ENCODE measurements around the gene RNF31. TPM values are rescaled to one million over a fixed set of nuclear protein-coding genes. Genes with fewer than 3 reads are reported as not detected.
A peak's percentile ranks its signal among the peaks of the same experiment; 100 is the strongest.

Gene RNF31
- total RNA-seq, 4 donors from 2014 or later = 21.7 to 33.3 (median 26.8) TPM

DNA sequence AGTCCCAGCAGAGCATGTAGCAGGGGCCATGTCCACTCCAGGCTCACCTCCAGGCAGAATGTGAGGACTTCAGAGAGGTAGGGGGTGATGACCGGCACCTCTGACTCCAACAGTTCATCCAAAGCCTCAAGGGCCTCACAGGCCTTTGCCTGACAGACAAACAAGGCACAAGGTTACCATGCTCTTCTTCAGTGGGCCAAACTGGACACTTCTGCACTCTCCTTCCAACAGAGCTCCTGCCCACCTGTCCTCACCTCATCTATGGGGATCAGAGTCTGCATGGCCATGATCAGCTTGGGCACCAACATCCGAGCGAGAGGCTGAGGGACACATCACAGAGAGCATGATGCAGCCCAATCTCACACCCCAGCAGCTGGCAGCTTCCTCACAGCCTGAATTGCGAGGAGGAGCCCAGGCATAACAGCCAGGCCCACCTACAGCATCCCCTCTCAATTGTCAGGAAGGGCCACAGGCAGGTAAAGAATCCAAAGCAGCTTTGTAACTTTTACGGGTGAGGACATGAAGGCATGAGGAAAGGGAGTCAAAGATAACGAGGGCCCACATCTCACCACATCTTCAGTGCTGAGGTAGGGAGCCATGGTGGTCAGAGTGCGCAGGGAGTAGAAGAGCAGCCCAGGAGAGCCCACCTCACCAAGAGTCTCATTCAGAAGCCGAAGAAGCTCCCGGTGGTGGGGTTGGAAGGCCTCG, 39.7 kb downstream of the RNF31 start:
- no peak overlapping the region for H3K4me3 ChIP-seq
- no peaks in the 10 kb centered on the region for H3K27me3 ChIP-seq
- H3K9me3 ChIP-seq = no peaks in the 10 kb centered on the region
- TF ChIP-seq EP300 (IDR thresholded peaks at IDR 0.05) (no peak), POLR2A (IDR thresholded peaks at IDR 0.05; ENCODE audit: low read depth) (no peak), POLR2AphosphoS5 (IDR thresholded peaks at IDR 0.05) (no peak)
- TF ChIP-seq, protein P1, sequence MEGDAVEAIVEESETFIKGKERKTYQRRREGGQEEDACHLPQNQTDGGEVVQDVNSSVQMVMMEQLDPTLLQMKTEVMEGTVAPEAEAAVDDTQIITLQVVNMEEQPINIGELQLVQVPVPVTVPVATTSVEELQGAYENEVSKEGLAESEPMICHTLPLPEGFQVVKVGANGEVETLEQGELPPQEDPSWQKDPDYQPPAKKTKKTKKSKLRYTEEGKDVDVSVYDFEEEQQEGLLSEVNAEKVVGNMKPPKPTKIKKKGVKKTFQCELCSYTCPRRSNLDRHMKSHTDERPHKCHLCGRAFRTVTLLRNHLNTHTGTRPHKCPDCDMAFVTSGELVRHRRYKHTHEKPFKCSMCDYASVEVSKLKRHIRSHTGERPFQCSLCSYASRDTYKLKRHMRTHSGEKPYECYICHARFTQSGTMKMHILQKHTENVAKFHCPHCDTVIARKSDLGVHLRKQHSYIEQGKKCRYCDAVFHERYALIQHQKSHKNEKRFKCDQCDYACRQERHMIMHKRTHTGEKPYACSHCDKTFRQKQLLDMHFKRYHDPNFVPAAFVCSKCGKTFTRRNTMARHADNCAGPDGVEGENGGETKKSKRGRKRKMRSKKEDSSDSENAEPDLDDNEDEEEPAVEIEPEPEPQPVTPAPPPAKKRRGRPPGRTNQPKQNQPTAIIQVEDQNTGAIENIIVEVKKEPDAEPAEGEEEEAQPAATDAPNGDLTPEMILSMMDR (IDR thresholded peaks at IDR 0.05) = no peak
- no peak overlapping the region for H3K27ac ChIP-seq (replicated peaks in 1 of 4)
- WGBS = 93% methylated on average over 10 of the region's 10 CpGs
- intact Hi-C loops (cut with DNase I) = no loop called here
- DNase-seq (ENCODE audit: extremely low spot score) = no peak
- H3K36me3 ChIP-seq = peaks cover 50 to 77% (median 69%) of the 10 kb centered on the region in 4 donors
- H3K4me1 ChIP-seq = peaks cover 17 to 31% (median 27%) of the 10 kb centered on the region in 4 donors

DNA sequence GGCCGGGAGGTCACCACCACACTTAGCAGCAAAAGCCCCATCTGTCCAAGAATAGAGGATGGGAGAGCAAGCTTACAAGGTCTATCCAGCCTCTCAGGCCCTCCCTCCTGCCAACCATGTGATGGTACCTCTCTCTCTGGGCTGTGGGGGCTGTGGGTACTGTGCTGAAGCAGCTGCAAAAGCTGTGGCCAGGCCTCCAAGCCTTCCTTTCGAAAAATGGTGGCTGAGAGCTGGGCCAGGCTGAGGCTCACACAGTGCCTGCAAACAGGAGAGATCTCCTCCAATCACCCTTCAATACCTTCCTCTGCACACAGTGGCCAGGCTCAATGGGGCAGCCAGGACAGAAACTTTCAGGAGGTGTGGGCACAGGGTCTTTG, 40.2 kb downstream of the RNF31 start:
- DNase-seq (ENCODE audit: extremely low spot score) = no peak
- H3K27ac ChIP-seq (replicated peaks in 1 of 4) = peak overlapping the region in 3 of 4 donors; percentile 70 to 89 (median 76)
- H3K4me1 ChIP-seq = peaks cover 17 to 36% (median 30%) of the 10 kb centered on the region in 4 donors
- intact Hi-C loops (cut with DNase I) = no loop called here
- peaks cover 53 to 77% (median 69%) of the 10 kb centered on the region in 4 donors for H3K36me3 ChIP-seq
- H3K9me3 ChIP-seq = no peaks in the 10 kb centered on the region
- WGBS = 82% methylated on average over 2 of the region's 2 CpGs
- TF ChIP-seq POLR2A (IDR thresholded peaks at IDR 0.05; ENCODE audit: low read depth) (no peak), POLR2AphosphoS5 (IDR thresholded peaks at IDR 0.05) (no peak), EP300 (IDR thresholded peaks at IDR 0.05) (no peak)
- TF ChIP-seq, protein P1 (IDR thresholded peaks at IDR 0.05) = no peak
- peak overlapping the region in 3 of 4 donors; percentile 67 to 84 (median 72) for H3K4me3 ChIP-seq
- H3K27me3 ChIP-seq = no peaks in the 10 kb centered on the region

DNA sequence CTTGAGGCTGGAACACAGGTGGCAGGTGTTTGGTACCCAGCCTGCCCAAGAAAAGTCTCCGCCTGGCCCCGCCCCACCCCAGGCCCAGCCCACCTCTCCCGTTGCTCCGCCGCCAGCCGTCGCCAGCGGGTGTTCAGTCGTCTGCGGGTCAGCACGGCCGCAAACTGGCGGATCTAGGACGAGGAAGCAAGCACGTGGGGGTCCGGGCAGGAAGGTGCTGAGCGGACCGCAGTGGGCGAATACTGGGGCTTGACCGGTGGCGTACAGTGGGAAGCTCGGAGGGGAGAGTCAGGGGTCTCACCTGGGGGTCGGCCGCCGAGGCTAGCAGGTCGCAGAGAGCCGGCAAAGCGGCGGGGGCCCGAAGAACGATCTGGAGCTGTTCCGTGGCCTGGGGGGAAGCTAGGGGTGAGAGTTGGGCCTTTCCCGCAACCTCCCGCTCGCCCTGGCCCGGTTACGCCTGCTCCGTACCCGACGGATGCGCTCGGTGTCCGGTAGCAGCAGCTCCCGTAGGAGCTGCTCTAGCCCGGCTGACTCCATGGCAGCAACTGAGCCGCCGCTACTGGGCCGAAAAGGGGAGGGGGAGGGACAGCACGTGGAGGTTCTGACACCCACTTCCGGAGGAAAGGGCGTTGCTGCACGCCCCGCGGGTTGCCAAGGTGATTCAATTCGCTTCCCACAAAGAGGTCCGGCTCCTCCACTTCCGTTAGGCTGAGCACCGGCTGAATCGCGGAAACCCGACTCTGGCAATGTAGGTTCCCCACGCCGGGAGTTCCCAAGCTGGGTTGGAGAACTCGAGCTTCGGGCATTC, 41.2 kb downstream of the RNF31 start, which contains the start of gene IPO4:
TSS of gene IPO4 (minus strand) at position 566 of the 808 bp plus-strand sequence. CDS start at position 537, 29 bp downstream.
- Histone ChIP-seq H3K36me3 (peaks cover 50 to 75% (median 68%) of the 10 kb centered on the region in 4 donors), H3K4me1 (peaks cover 17 to 42% (median 32%) of the 10 kb centered on the region in 4 donors), H3K27me3 (no peaks in the 10 kb centered on the region), H3K9me3 (no peaks in the 10 kb centered on the region), H3K27ac (replicated peaks in 1 of 4) (peak within 1 kb of the TSS; percentile 70 to 89 (median 76)), H3K4me3 (peak within 1 kb of the TSS; percentile 66 to 84 (median 70))
- intact Hi-C loops (cut with DNase I) = no loop called here
- TF ChIP-seq POLR2A (IDR thresholded peaks at IDR 0.05; ENCODE audit: low read depth) (peak; percentile 38), EP300 (IDR thresholded peaks at IDR 0.05) (no peak), POLR2AphosphoS5 (IDR thresholded peaks at IDR 0.05) (peak; percentile 72 to 95)
- TF ChIP-seq, protein P1 (IDR thresholded peaks at IDR 0.05) = peak in 1 of 3 experiments; percentile 28
- peak; percentile 99 for DNase-seq (ENCODE audit: extremely low spot score)
- WGBS = 0% methylated on average over 24 of the region's 65 CpGs

DNA sequence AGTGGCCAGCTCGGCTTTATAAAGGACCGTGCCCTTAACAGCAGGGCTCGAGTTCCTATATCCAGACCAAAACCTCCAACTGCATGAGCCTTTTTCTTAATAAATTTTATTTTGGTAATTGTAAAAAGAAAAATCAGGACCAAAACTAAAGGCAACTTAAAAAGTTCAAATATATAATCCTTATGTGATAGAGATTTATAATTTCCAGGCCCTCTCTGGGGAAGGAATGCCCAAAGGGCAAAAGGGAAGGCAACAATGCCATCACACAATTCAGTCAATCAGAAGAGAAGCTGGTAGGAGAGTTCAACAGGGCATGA, 41.7 kb downstream of the RNF31 start:
- peaks cover 45 to 70% (median 62%) of the 10 kb centered on the region in 4 donors for H3K36me3 ChIP-seq
- WGBS = 8% methylated on average over 3 of the region's 3 CpGs
- no peak for DNase-seq (ENCODE audit: extremely low spot score)
- peaks cover 18 to 47% (median 35%) of the 10 kb centered on the region in 4 donors for H3K4me1 ChIP-seq
- H3K27me3 ChIP-seq = no peaks in the 10 kb centered on the region
- H3K4me3 ChIP-seq = peak overlapping the region; percentile 66 to 84 (median 70)
- TF ChIP-seq EP300 (IDR thresholded peaks at IDR 0.05) (no peak), POLR2AphosphoS5 (IDR thresholded peaks at IDR 0.05) (no peak), POLR2A (IDR thresholded peaks at IDR 0.05; ENCODE audit: low read depth) (no peak)
- TF ChIP-seq, protein P1 (IDR thresholded peaks at IDR 0.05) = no peak
- no peaks in the 10 kb centered on the region for H3K9me3 ChIP-seq
- peak overlapping the region; percentile 35 to 89 (median 58) for H3K27ac ChIP-seq (replicated peaks in 1 of 4)
- intact Hi-C loops (cut with DNase I) = no loop called here

Measured in esophagus muscularis mucosa (tissue), 4 donors.